ENCODE data around the gene WNT11. TPM values are rescaled to one million over a fixed set of nuclear protein-coding genes. Genes with fewer than 3 reads are reported as not detected.

Gene WNT11
- total RNA-seq, 1 donor from 2014 or later = 22.8 TPM

DNA sequence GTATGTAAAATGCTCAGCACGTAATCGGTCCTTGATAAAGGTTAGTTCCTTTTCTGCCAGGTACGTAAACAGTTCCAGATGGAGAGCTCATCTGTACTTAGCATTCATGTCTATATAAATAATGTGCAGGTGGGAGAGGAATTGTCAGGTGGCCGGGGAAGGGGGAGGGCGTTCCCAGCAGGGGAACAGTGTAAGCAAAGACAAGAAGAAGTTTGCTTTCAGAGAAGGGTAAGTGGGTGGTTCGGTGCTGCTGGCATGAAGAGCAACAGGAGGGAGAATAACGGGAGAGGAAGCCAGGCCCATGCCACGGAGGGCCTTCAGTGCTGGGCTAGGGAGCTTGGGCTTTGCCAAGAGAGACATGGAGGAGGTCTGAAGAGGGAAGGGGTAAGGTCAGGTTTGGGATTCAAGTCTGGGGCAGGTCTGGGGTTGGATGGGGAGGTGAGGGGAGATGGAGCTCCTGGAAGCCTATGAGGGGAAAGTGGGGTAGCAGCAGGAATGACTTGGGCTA lies 11.4 kb upstream of the WNT11 start:
- H3K27me3 Mint-ChIP-seq (ENCODE audit: low read depth) = peaks cover 14% of the 10 kb centered on the region
- H3K9me3 Mint-ChIP-seq = no peaks in the 10 kb centered on the region
- H3K4me1 Mint-ChIP-seq = peaks cover 10% of the 10 kb centered on the region
- no peak for DNase-seq (ENCODE audit: low spot score in 2 of 2, unreplicated experiment in 2 of 2)
- H3K4me3 Mint-ChIP-seq = no peak overlapping the region
- TF ChIP-seq, protein P1, sequence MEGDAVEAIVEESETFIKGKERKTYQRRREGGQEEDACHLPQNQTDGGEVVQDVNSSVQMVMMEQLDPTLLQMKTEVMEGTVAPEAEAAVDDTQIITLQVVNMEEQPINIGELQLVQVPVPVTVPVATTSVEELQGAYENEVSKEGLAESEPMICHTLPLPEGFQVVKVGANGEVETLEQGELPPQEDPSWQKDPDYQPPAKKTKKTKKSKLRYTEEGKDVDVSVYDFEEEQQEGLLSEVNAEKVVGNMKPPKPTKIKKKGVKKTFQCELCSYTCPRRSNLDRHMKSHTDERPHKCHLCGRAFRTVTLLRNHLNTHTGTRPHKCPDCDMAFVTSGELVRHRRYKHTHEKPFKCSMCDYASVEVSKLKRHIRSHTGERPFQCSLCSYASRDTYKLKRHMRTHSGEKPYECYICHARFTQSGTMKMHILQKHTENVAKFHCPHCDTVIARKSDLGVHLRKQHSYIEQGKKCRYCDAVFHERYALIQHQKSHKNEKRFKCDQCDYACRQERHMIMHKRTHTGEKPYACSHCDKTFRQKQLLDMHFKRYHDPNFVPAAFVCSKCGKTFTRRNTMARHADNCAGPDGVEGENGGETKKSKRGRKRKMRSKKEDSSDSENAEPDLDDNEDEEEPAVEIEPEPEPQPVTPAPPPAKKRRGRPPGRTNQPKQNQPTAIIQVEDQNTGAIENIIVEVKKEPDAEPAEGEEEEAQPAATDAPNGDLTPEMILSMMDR (IDR thresholded peaks at IDR 0.05; ENCODE audit: unreplicated experiment) = no peak
- no peak overlapping the region for H3K27ac Mint-ChIP-seq
- no peaks in the 10 kb centered on the region for H3K36me3 Mint-ChIP-seq

DNA sequence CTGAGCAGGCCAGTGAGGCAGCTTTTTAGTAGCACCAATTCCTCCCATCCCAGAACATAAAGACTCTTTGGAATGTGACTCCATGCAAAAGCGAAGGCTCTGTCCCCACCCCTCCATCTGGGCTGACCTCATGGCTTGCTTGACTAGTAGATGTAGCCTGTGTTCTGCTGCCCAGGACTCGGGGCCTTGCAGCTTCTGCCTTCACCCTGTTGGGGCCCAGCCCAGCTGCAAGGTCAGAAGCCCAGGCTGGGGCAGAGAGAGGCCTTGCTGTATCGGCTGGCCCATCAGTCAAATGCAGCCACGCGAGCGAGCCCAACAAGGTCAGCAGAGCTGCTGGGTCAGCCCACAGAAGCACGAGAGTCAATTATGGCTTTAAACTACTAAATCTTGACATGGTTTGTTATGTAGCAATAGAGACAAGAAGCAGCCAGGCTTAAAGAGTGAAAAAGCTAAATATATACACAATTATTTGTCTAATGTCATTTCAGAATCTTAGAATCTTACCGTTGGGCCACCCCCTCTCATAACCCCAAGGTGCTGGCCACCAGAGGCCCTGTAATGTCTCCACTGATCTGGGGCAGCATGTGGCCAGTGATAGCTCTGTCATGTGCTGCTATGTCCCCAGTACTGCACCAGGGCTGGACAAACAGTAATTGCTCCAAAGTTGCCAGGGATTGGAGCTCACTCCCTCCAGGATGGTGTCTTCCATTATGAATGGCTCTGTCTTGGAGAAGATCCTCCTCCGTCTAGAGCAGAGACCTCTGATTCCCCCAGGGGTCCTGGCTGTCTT lies 10.4 kb upstream of the WNT11 start:
- TF ChIP-seq, protein P1 (IDR thresholded peaks at IDR 0.05; ENCODE audit: unreplicated experiment) = no peak
- H3K9me3 Mint-ChIP-seq = no peaks in the 10 kb centered on the region
- no peaks in the 10 kb centered on the region for H3K36me3 Mint-ChIP-seq
- H3K27ac Mint-ChIP-seq = no peak overlapping the region
- no peak overlapping the region for H3K4me3 Mint-ChIP-seq
- peaks cover 23% of the 10 kb centered on the region for H3K27me3 Mint-ChIP-seq (ENCODE audit: low read depth)
- DNase-seq (ENCODE audit: low spot score in 2 of 2, unreplicated experiment in 2 of 2) = no peak
- H3K4me1 Mint-ChIP-seq = peaks cover 10% of the 10 kb centered on the region

DNA sequence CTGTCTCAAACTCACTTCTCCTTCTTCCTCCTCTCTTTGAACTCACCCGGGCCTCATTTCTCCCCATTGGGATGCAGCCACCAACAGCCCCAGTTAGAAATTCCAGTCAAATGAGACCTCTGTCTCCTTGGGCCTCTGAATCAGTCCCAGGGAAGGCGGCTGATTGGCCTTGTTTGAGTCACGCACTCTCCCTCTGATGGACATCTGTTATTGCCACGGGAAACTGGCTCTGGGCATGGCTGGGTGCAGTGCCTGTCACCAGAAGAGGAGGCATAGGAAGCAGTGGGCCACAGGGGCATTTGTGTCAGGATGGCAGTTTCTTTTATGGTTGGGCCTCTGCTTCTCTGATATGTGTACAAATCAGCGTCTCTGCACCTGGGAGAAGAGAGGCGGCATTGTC lies 9.6 kb upstream of the WNT11 start:
- Mint-ChIP-seq H3K4me1 (peaks cover 10% of the 10 kb centered on the region), H3K27me3 (ENCODE audit: low read depth) (peaks cover 31% of the 10 kb centered on the region)

DNA sequence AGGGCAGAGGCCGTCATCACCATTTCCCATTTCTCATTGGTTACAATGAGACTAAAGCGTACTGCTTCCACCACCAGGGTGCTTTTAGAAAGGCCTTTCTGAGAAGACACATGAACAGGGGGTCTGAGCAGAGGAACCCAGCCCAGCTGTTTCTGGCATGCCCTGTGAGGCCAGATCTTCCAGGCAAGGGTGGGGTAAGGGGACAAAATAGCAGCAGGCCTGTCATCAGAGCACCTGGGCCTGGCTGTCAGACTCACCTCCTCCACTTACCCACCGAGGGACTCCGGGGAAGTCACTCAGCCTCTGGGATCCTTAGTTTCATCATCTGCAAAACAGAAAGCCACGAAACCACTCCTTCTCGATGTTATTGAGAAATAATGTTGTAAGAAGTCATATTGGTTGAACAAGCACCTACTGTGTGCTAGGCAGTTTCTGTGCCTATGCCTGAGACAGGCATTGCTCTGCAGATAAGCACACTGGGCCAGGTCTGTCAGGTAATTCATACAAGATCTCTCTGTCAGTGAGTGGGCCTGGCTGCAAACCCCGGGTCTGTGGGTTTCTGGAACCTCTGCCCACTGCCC lies 8.8 kb upstream of the WNT11 start:
- Mint-ChIP-seq H3K4me1 (peaks cover 12% of the 10 kb centered on the region), H3K27me3 (ENCODE audit: low read depth) (peaks cover 34% of the 10 kb centered on the region)

More for the DNA sequence above, 9.6 kb upstream of the WNT11 start:
- TF ChIP-seq, protein P1 (IDR thresholded peaks at IDR 0.05; ENCODE audit: unreplicated experiment) = no peak
- DNase-seq (ENCODE audit: low spot score in 2 of 2, unreplicated experiment in 2 of 2) = no peak
- Mint-ChIP-seq H3K9me3 (no peaks in the 10 kb centered on the region), H3K4me3 (no peak overlapping the region), H3K36me3 (no peaks in the 10 kb centered on the region), H3K27ac (no peak overlapping the region)

DNA sequence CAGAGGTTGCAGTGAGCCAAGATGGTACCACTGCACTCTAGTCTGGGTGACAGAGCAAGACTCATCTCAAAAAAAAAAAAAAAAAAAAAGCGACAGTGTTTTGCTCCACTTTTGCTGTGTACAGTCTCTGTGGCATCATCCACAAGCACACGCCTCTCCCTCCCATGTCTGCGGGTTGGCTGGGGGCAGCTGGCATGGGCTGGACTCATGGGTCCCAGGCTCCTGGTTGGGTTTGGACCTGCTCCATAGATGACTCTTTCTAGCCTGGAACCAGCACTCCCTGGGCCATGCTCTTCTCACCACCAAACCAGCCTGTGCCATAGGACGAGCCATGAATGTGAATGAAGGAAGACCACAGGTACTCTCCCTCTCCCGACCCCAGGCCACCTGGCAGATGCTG lies 7.9 kb upstream of the WNT11 start:
- H3K27me3 Mint-ChIP-seq (ENCODE audit: low read depth) = peaks cover 34% of the 10 kb centered on the region
- no peaks in the 10 kb centered on the region for H3K36me3 Mint-ChIP-seq
- H3K4me1 Mint-ChIP-seq = peaks cover 12% of the 10 kb centered on the region
- TF ChIP-seq, protein P1 (IDR thresholded peaks at IDR 0.05; ENCODE audit: unreplicated experiment) = no peak
- H3K4me3 Mint-ChIP-seq = no peak overlapping the region
- H3K9me3 Mint-ChIP-seq = no peaks in the 10 kb centered on the region
- H3K27ac Mint-ChIP-seq = no peak overlapping the region
- no peak for DNase-seq (ENCODE audit: low spot score in 2 of 2, unreplicated experiment in 2 of 2)

More for the DNA sequence above, 8.8 kb upstream of the WNT11 start:
- Mint-ChIP-seq H3K9me3 (no peaks in the 10 kb centered on the region), H3K4me3 (no peak overlapping the region), H3K27ac (no peak overlapping the region), H3K36me3 (no peaks in the 10 kb centered on the region)
- no peak for DNase-seq (ENCODE audit: low spot score in 2 of 2, unreplicated experiment in 2 of 2)
- TF ChIP-seq, protein P1 (IDR thresholded peaks at IDR 0.05; ENCODE audit: unreplicated experiment) = no peak

All from mesothelial cell of epicardium (in vitro differentiated cells).